HEK293 (cell line): ENCODE measurements around the gene ELL.

Experiments
- CTCF ChIA-PET: fragments of 350-600 bp; formaldehyde crosslinking; extraction: SDS; loops from one replicate; lab custom pipeline; 2021; ENCODE audit warnings: antibody characterized with exemption; lab: Yijun Ruan, JAX
- POLR2A ChIA-PET: fragments of 300-600 bp; formaldehyde crosslinking; extraction: SDS; loops from one replicate; lab custom pipeline; 2020; ENCODE audit warnings: antibody characterized with exemption, inconsistent platforms; lab: Yijun Ruan, JAX
- H3K27ac ChIP-seq: fragments of 200-500 bp; sonication (Bioruptor generic); 2 replicates; pipeline ENCODE4 v1.5.1; 2014; ENCODE audit warnings: low read depth, low read length, control low read depth, inconsistent platforms; ENCODE audit errors: extremely low read depth
- H3K36me3 ChIP-seq, 2 experiments: fragments of 200-500 bp in 1 of 2; sonication (Bioruptor generic) in 1 of 2; 1 replicate in 1 of 2; 2 replicates in 1 of 2; pipeline ENCODE4 v1.5.1; 2014 to 2017; ENCODE audit warnings: inconsistent platforms in 2 of 2, low read length in 2 of 2; ENCODE audit not compliant: control insufficient read depth in 2 of 2, insufficient read depth in 1 of 2
- H3K4me1 ChIP-seq: fragments of 200-500 bp; sonication (Bioruptor generic); 2 replicates; pipeline ENCODE4 v1.5.1; 2014; ENCODE audit warnings: mild to moderate bottlenecking, low read length, inconsistent platforms; ENCODE audit not compliant: control insufficient read depth, insufficient read depth
- H3K4me3 ChIP-seq: 2 replicates; pipeline ENCODE4 v1.5.1; 2011; ENCODE audit warnings: low read depth, mild to moderate bottlenecking, control low read depth, low read length, moderate library complexity
- H3K9me3 ChIP-seq: fragments of 200-500 bp; sonication (Bioruptor generic); 2 replicates; pipeline ENCODE4 v1.5.1; 2014; ENCODE audit warnings: low read depth, low read length, inconsistent platforms; ENCODE audit not compliant: control insufficient read depth, insufficient read depth
- HIC1 ChIP-seq: fragments of 450-650 bp; formaldehyde crosslinking; IDR thresholded peaks from 2 replicates; pipeline ENCODE4 v1.5.1; 2016; ENCODE audit warnings: missing biosample characterization, missing genetic modification characterization
- HOXC10 ChIP-seq: sonication (generic); formaldehyde crosslinking; IDR thresholded peaks from 2 replicates; pipeline ENCODE4 v1.8.1; 2023; ENCODE audit warnings: mild to moderate bottlenecking, missing genetic modification reagents
- PRDM4 ChIP-seq: fragments of 450-650 bp; formaldehyde crosslinking; IDR thresholded peaks from 2 replicates; pipeline ENCODE4 v1.5.1; 2017; ENCODE audit warnings: missing biosample characterization, missing genetic modification characterization
- ZBTB10 ChIP-seq: fragments of 450-650 bp; formaldehyde crosslinking; IDR thresholded peaks from 2 replicates; pipeline ENCODE4 v1.5.1; 2016; ENCODE audit warnings: missing biosample characterization, missing genetic modification characterization
- ZBTB44 ChIP-seq: fragments of 450-650 bp; IDR thresholded peaks from 2 replicates; pipeline ENCODE4 v1.5.1; 2018; ENCODE audit warnings: missing biosample characterization, mild to moderate bottlenecking, missing genetic modification characterization
- ZNF132 ChIP-seq: fragments of 450-650 bp; formaldehyde crosslinking; IDR thresholded peaks from 2 replicates; pipeline ENCODE4 v1.5.1; 2017; ENCODE audit warnings: missing biosample characterization, missing genetic modification characterization, borderline replicate concordance
- ZNF169 ChIP-seq: fragments of 450-650 bp; formaldehyde crosslinking; IDR thresholded peaks from 2 replicates; pipeline ENCODE4 v1.5.1; 2016; ENCODE audit warnings: missing biosample characterization, missing genetic modification characterization
- ZNF223 ChIP-seq: fragments of 450-650 bp; formaldehyde crosslinking; IDR thresholded peaks from 2 replicates; pipeline ENCODE4 v1.5.1; 2016; ENCODE audit warnings: missing biosample characterization, missing genetic modification characterization
- ZNF398 ChIP-seq: fragments of 450-650 bp; formaldehyde crosslinking; IDR thresholded peaks from 2 replicates; pipeline ENCODE4 v1.5.1; 2017; ENCODE audit warnings: missing biosample characterization, missing genetic modification characterization
- ZNF488 ChIP-seq: fragments of 450-650 bp; formaldehyde crosslinking; IDR thresholded peaks from 2 replicates; pipeline ENCODE4 v1.5.1; 2016; ENCODE audit warnings: missing biosample characterization, missing genetic modification characterization
- ZSCAN5A ChIP-seq: fragments of 450-650 bp; formaldehyde crosslinking; IDR thresholded peaks from 2 replicates; pipeline ENCODE4 v1.5.1; 2016; ENCODE audit warnings: missing biosample characterization, missing genetic modification characterization

The ELL gene

GRCh38 chr19:18443406-18443805, 78.5 kb downstream of the ELL start:
- no peaks in the 10 kb centered on the region for H3K9me3 ChIP-seq
- no peak overlapping the region for H3K4me3 ChIP-seq
- H3K36me3 ChIP-seq, result peaks cover 0 to 41% of the 10 kb centered on the region in 2 experiments; a peak in 2 of 3 replicates
- TF ChIP-seq ZNF169 (tag by site-specific recombination) (no peak), ZSCAN5A (tag by site-specific recombination) (no peak), PRDM4 (tag by site-specific recombination) (no peak), HIC1 (tag by site-specific recombination) (no peak), ZBTB10 (tag by site-specific recombination) (peak; percentile 67)
- ChIA-PET POLR2A (interaction anchor here (0.5 to 0.6 kb wide), 2 partner anchors 14 to 314 kb away, joined by 3 read pairs; no protein-coding TSS in a partner anchor), CTCF (interaction anchor here (2.4 kb wide), 1 partner anchor 19 kb away, joined by 15 read pairs; no protein-coding TSS in a partner anchor)
- H3K27ac ChIP-seq, result no peak overlapping the region
- peaks cover 5% of the 10 kb centered on the region for H3K4me1 ChIP-seq

- CTCF ChIA-PET, result interaction anchor here (0.7 to 2.4 kb wide), 2 partner anchors 8 to 19 kb away, joined by 3 to 15 read pairs; no protein-coding TSS in a partner anchor
- TF ChIP-seq ZNF488 (tag by site-specific recombination), result no peak
- no peak for TF ChIP-seq ZNF223
- no peak for TF ChIP-seq ZNF132 (tag by site-specific recombination)
- no peak for TF ChIP-seq ZNF398
- TF ChIP-seq ZBTB44 (tag by site-specific recombination), result no peak
- TF ChIP-seq HOXC10 (CRISPR knock-in tag), result no peak
- POLR2A ChIA-PET, result interaction anchor here (0.5 to 0.6 kb wide), 2 partner anchors 96 to 315 kb away, joined by 3 to 12 read pairs; no protein-coding TSS in a partner anchor
- no peaks in the 10 kb centered on the region for H3K9me3 ChIP-seq
- no peak overlapping the region for H3K27ac ChIP-seq
- no peak overlapping the region for H3K4me3 ChIP-seq
- H3K4me1 ChIP-seq, result peaks cover 9% of the 10 kb centered on the region
- peaks cover 0 to 38% of the 10 kb centered on the region in 2 experiments; a peak in 2 of 3 replicates for H3K36me3 ChIP-seq
Measured at GRCh38 chr19:18442941-18443340, 78.9 kb downstream of the ELL start.
